CD4-positive, alpha-beta T cell treated with Interleukin-6 at 100 ng/mL for 8 hours (primary cell): ENCODE data around the gene SMURF2.
A peak's percentile ranks its signal among the peaks of the same experiment; 100 is the strongest.
"Not testable (repeated sequence)": the region's sequence is repeated elsewhere in the genome, so short reads cannot be mapped to it uniquely, and the experiment has no call there.

Source experiments
- DNase-seq: peaks from one replicate; pipeline ENCODE4 v3.0.0-alpha.2; 2020; ENCODE audit warnings: mixed read lengths, low spot score

Gene SMURF2

DNA sequence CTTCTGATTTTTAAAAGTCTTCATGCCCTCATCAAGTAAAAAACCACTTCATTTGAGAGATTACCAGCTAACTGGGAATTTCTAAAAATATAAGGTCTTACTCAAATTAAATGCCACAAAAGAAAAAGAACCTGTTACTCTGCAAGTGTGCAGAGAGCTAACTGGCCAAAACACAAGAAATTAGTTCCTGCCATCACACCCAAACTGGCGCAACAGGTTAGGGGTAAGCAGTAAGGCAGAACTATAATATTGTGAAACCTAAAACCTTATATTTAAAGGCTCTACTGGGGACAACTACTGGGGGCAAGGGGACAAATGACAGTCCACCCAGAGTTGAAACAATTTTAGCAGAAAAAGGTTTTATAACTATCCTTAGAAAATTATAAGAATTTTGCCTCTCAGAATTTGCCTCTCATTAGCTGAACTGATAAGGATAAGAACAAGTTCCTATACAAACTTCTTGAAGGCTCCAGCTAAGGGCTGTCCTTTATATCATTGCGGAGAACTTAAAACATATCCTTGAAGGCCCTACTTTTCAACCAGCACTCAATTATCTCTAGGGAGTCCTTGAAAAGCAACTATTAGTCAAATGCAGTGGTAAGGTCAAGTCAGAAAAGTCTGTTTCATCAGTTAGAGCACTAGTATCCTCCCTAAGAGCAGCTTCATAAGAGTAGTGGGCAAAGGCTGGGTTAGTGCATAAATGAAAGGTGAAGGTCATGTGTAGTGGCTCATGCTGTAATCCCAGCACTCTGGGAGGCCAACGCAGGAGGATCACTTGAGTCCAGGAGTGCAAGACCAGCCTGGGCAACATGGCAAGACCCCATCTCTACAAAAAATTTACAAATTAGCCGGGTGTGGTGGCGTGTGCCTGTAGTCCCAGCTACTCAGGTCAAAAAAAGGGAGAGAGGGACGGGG, 31.5 kb downstream of the SMURF2 start:
- no peak for DNase-seq

DNA sequence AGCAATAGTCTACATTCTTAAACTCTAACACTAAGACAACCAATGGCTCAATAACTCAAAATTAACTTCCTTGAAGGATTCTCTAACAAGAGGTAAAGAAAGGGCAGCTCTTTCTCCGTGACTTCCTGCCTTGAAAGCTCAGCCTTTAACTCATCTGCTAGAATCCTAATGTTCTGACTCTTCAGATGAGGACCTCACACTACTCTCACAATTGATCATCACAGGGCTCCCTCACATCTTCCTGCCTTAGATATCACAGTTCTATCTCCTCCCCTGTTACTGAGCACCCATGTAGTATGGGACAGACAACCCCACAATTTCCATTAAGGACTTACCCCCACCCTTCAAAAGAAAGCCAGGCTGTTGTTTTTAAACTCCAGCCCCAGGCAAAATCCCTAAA, 33.5 kb downstream of the SMURF2 start:
- no peak for DNase-seq

- DNase-seq, result no peak
These were observed 34.3 kb downstream of the SMURF2 start for GRCh38 chr17:64627797-64628196.

DNA sequence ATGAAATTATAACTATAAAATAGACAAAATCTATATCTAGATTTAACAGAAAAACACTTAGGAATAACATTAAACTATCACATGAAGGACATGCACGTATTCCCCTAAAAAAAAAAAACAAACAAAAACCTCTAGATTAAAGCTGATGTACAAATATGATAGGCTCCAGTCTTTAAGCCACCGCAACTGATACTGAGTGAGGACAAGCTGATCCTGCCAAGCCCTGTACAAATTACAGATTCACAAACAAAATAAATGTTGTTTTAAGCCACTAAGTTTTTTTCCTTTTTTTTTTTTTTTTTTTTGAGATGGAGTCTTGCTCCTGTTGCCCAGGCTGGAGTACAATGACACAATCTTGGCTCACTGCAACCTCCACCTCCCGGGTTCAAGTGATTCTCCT, 35.3 kb downstream of the SMURF2 start:
- DNase-seq, result no peak

- DNase-seq, result no peak
These were observed 36.6 kb downstream of the SMURF2 start for GRCh38 chr17:64625541-64625940.

DNA sequence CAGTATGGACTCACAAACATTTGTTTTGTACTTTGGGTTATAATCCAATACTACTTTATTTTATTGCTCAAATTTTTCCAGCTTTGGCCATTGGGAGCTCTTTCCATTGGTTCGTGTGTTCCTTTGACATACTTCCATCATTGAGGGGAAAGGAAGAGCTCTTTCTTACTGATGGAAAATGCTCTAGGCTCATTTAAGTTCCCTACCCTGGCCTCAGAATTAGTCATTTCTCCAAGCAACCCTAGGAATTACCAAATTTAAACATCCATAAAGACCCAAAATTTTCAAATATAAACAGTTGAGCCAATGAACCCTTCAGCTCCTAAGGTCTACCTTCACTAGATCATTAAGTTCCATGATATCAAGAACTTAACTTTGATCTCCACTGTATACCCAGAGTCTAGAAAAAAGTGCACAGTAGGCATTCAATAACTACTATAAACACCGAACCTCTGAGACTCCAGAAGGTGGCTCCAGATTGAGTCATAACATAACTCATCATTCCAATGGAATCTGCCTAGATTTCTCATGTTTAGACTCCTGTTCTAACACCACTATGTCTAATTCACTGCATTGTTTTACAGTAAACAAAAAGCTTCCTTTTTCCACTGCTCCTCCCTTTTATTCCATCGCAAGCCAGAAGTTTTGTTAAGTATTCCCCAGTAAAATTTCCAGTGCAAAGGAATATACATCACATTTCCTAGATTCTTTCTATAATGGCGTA, 39.0 kb downstream of the SMURF2 start:
- no peak for DNase-seq

- no peak for DNase-seq
These were observed 40.3 kb downstream of the SMURF2 start for GRCh38 chr17:64621772-64622171.

DNA sequence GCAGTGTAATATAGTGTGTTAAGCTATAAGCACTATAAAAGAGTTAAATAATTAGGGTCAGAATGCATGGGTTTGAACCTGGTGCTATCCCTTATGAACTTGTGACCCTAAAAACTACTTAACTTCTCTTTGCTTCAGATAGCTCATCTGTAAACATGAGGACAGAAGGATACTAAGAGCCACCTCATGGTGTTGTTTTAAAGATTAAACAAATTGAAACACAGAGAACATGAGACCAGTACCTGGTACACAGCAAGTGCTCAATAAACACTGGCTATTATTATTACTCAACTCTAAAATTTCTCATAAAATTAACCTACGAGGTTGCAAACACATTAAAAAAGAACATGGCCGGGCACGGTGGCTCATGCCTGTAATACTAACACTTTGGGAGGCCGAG, 43.3 kb downstream of the SMURF2 start:
- no peak for DNase-seq

DNA sequence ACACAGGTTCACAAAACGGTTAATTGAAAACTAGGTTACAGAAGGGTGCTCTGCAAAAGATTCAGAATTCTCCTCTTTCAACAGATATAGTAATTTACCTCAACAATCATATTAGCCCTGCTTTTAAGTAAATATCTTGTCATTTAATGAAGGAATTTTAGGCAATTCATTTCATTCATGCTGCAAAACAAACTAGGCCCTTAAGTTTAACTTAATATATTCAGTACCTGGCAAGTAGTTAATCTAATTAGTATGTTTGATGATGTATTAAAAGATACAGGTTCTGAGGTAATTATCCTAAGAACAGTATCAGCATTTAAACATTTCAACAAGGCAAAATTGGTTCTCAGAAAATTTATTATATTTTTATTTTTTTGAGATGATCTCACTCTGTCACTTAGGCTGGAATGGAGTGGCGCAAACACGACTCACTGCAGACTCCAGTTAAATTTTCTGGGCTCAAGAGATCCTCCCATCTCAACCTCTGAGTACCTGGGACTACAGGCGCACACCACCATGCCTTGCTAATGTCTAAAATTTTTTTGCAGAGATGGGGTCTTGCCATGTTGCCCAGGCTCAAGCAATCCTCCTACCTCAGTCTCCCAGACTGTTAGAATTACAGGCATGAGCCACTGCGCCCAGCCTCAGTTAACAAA, 44.9 kb downstream of the SMURF2 start:
- no peak for DNase-seq

DNA sequence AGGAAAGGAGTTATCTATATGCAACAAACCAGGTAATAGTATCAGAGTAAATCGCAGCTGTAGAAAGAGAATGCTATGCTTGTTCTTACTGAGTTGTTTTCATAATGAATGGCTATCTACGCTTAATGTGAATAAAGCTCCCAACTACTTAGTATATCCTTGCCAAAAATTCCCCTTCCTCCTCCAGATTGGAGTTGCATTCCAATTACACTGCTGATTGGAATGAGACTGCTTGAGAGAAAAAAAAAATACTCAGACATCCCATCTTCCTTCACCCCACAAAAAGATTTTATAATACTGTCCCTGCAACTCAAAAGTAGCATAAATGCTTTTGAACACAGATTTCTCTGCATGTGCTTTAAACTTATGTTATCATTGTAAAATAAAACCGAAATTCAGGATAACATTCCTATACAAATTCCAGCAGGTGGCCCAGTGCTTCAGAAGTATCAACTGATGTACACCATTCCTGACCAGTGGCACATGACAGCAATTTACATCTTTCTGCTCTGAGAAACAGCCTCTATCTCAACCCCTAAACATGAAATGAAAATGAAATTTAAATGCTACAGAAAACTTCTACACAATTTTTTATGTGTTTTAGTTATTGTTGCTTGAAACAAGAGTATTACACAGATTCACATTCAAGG, 47.0 kb downstream of the SMURF2 start:
- no peak for DNase-seq

GRCh38 chr17:64614266-64615027, 47.7 kb downstream of the SMURF2 start:
- DNase-seq, result no peak

DNA sequence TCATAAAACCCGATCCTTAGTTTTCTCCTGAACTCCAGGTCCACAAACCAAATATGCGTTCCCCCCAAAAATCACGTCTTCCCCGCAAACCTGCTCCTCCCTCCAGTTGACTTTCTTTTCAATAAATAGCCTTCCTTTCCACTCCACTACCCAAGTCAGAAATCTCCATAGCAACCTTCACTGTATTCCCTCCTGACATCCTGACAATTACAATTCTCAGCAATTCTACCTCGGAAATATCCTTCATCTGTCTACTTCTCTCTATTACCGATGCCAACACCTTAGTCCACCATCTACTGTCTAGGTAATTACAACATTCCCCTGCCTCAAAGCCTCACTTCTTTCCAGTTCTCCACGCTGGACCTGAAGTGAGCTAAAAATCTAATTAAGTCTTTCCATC, 50.7 kb downstream of the SMURF2 start:
- DNase-seq, result no peak

GRCh38 chr17:64610244-64610643, 51.9 kb downstream of the SMURF2 start:
- DNase-seq, result not testable (repeated sequence)

DNA sequence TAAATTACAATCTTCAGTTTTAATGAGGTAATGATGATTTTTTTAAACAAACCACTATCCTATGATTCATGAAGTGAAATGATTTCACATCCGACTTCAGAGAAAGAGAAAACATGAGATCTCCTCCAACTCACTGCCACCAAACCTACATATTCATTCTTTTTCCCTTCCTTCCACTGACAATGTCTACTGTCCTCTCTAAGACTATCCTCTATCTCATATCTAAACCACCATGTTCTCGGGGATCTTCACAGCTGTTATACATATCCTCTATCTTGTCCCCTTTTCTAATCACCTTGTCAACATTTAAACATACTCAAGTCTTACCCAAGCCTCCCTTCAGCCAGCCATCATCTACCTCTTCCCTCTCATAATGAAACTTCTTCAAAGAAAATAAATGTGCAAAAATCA, 53.5 kb downstream of the SMURF2 start:
- no peak for DNase-seq

- no peak for DNase-seq
These were observed 54.1 kb downstream of the SMURF2 start for GRCh38 chr17:64607862-64608565.

GRCh38 chr17:64604532-64604931, 57.6 kb downstream of the SMURF2 start:
- not testable (repeated sequence) for DNase-seq

DNA sequence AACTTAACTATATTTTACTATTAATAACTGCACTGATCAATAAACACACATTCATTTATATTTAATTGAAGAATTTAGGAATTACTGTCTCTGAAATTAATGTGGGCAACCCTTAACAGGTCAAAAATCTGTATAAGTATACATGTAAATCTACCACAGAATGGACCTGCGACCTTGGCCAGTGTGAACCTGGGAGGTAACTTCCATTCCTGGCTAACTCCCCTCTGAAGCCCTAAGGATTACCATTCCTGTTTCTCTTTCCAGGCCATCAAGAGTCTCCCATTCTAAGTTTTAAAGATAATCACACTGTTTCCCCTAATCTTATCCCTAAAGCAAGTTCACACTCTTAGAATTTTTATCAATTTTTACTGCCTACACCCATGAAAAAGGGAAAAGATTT, 58.1 kb downstream of the SMURF2 start:
- DNase-seq, result no peak

DNA sequence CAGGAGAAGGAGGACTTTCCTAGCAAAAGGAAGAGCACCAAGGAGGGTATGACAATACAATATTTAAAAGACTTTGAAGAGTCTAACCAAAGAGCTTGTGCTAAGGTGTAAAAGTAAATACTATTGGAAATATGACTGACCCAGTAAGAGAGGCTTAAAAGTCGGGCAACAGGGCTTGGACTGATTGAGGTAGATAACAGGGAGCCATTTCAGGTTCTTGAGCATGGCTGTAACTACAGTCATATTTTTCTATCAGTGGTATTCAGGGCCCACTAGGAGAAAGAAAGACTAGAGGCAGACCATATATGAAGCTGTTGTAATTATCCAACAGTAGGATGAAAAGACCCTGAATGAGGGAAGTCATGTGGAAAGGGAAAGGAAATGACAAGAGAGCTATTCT, 62.3 kb downstream of the SMURF2 start:
- DNase-seq, result no peak

DNA sequence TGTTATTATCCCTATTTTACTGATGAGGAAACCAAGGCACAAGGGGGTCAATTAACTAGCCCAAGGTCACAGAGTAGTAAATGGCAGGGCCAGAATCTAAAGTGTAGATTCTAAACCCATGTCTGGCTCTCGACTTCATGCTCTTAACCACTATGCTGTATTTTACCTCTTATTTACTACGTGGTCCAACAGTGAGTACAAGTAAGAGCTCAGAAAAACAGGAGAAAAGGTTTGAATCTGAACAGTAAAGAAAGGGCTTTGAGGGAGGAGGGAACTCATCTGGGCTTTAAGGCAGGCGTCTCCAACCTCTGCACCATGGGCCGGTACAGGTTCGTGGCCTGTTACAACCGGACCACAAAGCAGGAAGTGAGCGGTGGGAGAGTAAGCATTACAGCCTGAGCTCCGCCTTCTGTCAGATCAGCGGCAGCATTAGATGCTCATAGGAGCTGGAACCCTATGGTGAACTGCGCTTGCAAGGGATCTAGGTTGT, 62.9 kb downstream of the SMURF2 start:
- DNase-seq, result peak; percentile 54

DNA sequence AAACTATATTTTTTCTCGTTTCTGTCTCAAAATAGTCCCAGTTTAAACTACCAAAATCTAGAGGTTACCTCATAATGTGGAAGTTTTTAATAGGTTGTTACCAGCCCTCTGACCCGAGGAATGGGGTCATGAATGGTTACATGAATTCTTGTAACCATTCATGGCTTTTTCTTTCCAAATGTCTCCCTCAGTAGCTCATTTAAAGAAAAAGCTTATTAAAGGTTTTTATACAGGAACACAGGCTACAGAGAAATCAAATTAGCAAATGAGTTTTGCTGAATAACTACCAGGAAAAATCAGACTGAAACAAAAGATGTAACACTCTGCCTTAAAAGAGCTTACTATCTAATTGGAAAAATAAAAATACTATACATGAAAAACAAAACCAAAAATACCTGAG, 63.4 kb downstream of the SMURF2 start:
- DNase-seq, result no peak

- no peak for DNase-seq
These were observed 65.1 kb downstream of the SMURF2 start for GRCh38 chr17:64596988-64597387.
